Measurements from ENCODE around the gene KLHL28.

KLHL28 gene

GRCh38 chr14:44979273-44979672 lies 17.5 kb upstream of the KLHL28 start:
- Histone ChIP-seq H3K4me3 (replicated peaks; ENCODE audit: low read depth, low read length) (no peak overlapping the region), H3K36me3 (ENCODE audit: control insufficient read depth, insufficient read depth, low read length) (no peaks in the 10 kb centered on the region), H3K27me3 (replicated peaks; ENCODE audit: control insufficient read depth, insufficient read depth, low read length) (no peaks in the 10 kb centered on the region)
- DNase-seq (ENCODE audit: extremely low read depth, insufficient read length) = no peak
- no peak for TF ChIP-seq CTCF (IDR thresholded peaks at IDR 0.05; ENCODE audit: insufficient read depth, low read length, poor library complexity, severe bottlenecking)

GRCh38 chr14:44971459-44971858 lies 9.7 kb upstream of the KLHL28 start:
- no peak overlapping the region for H3K4me3 ChIP-seq (replicated peaks; ENCODE audit: low read depth, low read length)
- no peak for DNase-seq (ENCODE audit: extremely low read depth, insufficient read length)
- H3K27me3 ChIP-seq (replicated peaks; ENCODE audit: control insufficient read depth, insufficient read depth, low read length) = no peaks in the 10 kb centered on the region
- no peak for TF ChIP-seq CTCF (IDR thresholded peaks at IDR 0.05; ENCODE audit: insufficient read depth, low read length, poor library complexity, severe bottlenecking)
- no peaks in the 10 kb centered on the region for H3K36me3 ChIP-seq (ENCODE audit: control insufficient read depth, insufficient read depth, low read length)

- Histone ChIP-seq H3K27me3 (replicated peaks; ENCODE audit: control insufficient read depth, insufficient read depth, low read length) (no peaks in the 10 kb centered on the region), H3K4me3 (replicated peaks; ENCODE audit: low read depth, low read length) (no peak overlapping the region), H3K36me3 (ENCODE audit: control insufficient read depth, insufficient read depth, low read length) (no peaks in the 10 kb centered on the region)
- TF ChIP-seq CTCF (IDR thresholded peaks at IDR 0.05; ENCODE audit: insufficient read depth, low read length, poor library complexity, severe bottlenecking) = no peak
- no peak for DNase-seq (ENCODE audit: extremely low read depth, insufficient read length)
Measured at GRCh38 chr14:44970907-44971306, 9.2 kb upstream of the KLHL28 start.

GRCh38 chr14:44968714-44969113 lies 7.0 kb upstream of the KLHL28 start:
- no peak for TF ChIP-seq CTCF (IDR thresholded peaks at IDR 0.05; ENCODE audit: insufficient read depth, low read length, poor library complexity, severe bottlenecking)
- no peaks in the 10 kb centered on the region for H3K27me3 ChIP-seq (replicated peaks; ENCODE audit: control insufficient read depth, insufficient read depth, low read length)
- H3K36me3 ChIP-seq (ENCODE audit: control insufficient read depth, insufficient read depth, low read length) = no peaks in the 10 kb centered on the region
- DNase-seq (ENCODE audit: extremely low read depth, insufficient read length) = no peak
- H3K4me3 ChIP-seq (replicated peaks; ENCODE audit: low read depth, low read length) = no peak overlapping the region

- TF ChIP-seq CTCF (IDR thresholded peaks at IDR 0.05; ENCODE audit: insufficient read depth, low read length, poor library complexity, severe bottlenecking) = no peak
- no peak for DNase-seq (ENCODE audit: extremely low read depth, insufficient read length)
- H3K4me3 ChIP-seq (replicated peaks; ENCODE audit: low read depth, low read length) = peak overlapping the region; percentile 22; the same call in 1 of the 2 replicates
- no peaks in the 10 kb centered on the region for H3K36me3 ChIP-seq (ENCODE audit: control insufficient read depth, insufficient read depth, low read length)
- no peaks in the 10 kb centered on the region for H3K27me3 ChIP-seq (replicated peaks; ENCODE audit: control insufficient read depth, insufficient read depth, low read length)
Measured at GRCh38 chr14:44966601-44967336, 5.0 kb upstream of the KLHL28 start.
